HG02588 (cell line): ENCODE results near the gene LGALS7B.

Source experiments
- ATAC-seq: cut with Tn5 transposase; IDR thresholded peaks from one replicate; pipeline ENCODE4 v1.9.1; 2021; ENCODE audit warnings: mild to moderate bottlenecking, moderate library complexity; ENCODE audit not compliant: unreplicated experiment

The LGALS7B gene

DNA sequence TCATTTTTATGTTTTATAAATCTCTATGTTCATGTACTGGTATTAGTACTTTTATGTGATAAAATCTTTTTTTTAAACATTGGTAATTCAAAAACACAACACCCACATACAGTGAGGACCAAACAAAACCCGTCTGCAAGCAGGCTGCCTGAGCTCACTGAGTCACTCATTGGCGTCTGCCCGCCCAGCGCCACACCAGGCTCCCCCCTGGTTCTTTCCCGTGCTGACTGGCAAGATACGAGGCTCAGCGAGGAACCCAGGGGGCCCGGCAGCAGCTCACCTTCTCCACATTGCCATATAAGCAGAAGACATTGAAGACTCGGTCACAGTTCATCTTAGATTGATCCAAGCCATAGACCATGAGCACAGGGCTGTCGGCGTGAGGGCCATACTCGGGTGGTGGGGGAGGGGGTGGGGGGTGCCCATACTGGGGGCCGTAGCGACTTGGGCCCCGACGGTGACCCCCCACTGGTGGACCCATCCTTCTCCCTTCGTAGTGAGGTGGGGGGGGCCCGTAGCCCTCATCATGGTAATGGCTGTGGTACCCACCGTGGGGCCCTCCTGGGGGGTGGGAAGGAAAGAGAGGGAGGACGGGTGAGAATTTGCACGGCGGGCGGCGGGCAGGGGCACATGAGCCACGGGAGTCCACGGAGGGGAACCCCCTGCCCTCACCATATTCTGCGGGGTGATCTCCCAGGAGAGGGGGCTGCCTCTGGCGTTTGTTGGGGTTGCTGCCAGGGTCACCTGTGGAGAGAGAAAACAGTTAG, 51.0 kb downstream of the LGALS7B start:
- no peak for ATAC-seq

DNA sequence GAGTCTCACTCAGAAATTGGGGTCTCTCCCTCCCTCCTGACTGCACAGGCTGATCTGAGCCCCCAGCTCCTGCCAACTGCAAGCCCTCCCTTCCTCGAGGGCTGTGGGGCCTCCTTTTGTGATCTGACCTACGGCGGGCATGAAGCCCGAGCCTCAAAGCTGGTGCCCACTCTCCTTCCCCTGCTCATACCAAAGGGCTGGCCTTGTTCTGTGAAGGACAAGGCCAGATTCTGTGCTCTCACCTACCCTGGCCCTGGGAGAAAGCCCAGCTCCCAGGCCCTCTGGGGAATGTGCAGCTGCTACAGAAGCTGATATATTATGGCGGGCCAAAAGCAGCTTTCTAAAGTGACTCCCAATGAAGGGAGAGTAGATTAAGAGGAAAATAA, 51.6 kb downstream of the LGALS7B start:
- no peak for ATAC-seq
